Measurements from ENCODE around the gene GREB1.

Gene GREB1, protein sequence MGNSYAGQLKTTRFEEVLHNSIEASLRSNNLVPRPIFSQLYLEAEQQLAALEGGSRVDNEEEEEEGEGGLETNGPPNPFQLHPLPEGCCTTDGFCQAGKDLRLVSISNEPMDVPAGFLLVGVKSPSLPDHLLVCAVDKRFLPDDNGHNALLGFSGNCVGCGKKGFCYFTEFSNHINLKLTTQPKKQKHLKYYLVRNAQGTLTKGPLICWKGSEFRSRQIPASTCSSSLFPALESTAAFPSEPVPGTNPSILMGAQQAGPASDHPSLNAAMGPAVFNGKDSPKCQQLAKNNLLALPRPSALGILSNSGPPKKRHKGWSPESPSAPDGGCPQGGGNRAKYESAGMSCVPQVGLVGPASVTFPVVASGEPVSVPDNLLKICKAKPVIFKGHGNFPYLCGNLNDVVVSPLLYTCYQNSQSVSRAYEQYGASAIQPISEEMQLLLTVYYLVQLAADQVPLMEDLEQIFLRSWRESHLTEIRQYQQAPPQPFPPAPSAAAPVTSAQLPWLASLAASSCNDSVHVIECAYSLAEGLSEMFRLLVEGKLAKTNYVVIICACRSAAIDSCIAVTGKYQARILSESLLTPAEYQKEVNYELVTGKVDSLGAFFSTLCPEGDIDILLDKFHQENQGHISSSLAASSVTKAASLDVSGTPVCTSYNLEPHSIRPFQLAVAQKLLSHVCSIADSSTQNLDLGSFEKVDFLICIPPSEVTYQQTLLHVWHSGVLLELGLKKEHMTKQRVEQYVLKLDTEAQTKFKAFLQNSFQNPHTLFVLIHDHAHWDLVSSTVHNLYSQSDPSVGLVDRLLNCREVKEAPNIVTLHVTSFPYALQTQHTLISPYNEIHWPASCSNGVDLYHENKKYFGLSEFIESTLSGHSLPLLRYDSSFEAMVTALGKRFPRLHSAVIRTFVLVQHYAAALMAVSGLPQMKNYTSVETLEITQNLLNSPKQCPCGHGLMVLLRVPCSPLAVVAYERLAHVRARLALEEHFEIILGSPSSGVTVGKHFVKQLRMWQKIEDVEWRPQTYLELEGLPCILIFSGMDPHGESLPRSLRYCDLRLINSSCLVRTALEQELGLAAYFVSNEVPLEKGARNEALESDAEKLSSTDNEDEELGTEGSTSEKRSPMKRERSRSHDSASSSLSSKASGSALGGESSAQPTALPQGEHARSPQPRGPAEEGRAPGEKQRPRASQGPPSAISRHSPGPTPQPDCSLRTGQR (N-terminal part only)

DNA sequence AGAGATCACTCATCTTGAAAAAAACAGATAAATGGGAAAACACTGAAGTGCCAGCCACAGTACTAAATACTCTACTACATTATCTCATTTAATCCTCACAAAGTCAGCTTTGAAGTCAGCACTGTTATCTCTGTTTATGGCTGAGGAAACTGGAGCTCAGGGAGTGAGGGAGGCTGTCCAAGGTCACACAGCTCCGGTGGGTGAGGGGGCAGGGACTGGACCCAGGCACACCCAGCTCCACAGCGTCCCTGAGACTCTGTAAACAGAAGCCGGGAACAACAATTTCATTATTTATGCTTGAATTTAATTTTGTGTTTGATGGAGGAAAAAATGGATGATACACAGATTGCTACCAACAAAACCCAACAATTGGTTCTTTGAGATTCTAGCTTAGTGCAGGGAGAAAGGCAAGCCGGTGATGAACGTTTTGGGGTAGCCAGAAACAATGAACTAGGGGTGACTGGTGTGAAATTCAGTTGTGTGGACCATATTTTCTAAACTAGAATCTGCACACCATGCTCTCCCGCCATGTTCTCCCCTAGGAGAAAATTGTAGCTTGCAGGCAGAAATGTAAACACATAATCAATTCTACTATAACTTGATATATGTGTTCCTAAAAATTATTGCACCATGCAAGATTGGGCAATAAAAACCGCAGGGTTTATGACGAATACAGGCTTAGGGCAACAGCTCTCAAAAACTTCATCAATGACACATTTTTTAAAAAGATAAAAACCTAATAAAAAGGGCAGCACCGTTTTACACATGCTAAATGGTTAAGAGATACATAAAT, at the start of gene GREB1:
Gene GREB1 (plus strand): TSS at position 768 of the 793 bp plus-strand sequence. CDS start 22,570 bp downstream, outside the sequence.
- no peak for DNase-seq (ENCODE audit: low spot score)

DNA sequence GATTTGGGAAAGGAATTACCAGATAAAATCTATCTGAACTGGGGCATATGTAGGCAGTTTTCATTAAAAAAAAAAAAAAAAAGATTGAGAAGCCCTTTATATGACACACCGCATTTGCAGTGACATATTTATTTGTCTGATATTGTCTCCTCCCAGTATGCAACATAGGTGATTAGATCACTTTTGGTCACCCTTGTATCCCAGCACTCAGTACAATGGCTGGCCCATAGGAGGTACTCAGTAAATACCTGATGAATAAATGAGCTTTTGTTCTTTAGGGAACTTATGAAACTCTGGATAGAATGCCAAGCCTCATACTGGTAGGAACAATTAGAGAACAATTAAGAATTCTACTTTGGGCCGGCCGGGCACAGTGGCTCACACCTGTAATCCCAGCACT, 45.0 kb upstream of the GREB1 start:
- DNase-seq (ENCODE audit: low spot score) = no peak

DNA sequence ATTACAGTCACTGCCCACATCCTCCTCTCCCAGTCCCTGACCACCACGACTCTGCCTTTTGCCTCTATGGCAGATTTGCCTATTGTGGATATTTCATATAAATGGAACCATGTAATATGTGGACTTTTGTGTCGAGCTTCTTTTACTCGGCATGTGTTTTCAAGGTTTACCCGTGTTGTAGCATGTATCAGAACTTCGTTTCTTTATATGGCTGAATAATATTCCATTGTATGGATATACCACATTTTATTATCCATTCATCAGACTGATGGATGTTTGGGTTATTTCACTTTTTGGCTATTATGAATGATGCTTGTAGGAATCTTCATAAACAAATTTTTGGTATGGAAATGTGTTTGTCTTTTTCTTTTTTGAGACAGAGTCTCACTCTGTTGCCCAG, 43.7 kb upstream of the GREB1 start:
- no peak for DNase-seq (ENCODE audit: low spot score)

DNA sequence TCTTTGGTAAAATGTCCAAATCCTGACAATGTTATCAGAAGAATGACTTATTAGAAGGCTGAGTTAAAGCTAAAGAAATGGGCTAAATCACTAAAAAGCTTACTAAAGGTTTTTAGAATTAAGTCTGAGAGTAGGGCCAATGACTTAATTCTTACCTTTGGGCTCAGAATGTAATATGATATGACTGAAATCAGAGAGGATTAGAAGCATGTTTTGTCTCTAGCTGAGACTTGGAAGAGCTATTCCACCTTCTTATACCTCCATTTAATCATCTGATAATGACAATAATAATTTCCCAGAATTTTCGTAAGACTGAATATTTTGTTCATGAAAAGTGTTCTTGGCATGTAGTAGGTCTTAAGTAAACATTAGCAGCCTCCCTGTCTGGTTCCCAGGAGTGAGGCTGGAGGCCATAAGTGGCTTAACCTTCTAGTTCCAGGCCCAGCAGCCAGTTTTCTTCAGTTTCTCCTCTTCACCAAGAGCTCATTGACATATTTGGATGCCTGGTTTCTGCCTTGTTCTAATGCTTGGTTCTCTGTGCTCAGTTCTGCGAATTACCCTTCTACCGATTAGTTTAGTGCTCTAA, 42.4 kb upstream of the GREB1 start:
- no peak for DNase-seq (ENCODE audit: low spot score)

DNA sequence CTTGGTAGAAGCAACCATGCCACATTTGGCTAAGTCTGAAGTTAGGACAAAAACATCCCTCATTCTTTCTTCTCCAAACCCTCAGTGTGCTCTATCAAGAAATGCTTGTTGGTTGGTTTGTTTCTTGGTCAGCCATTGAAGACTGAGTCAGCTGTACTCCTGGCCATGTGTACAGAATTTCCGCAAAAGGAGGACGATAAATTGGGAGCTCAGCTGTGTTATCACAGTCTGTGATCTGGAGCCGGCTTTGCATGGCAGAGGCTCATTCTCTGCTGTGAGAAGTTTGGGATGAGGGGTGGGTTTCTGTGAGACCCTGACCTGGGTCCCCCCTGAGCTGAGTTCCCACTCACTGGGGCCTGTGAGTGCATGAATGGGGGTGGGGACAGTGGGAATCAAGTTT, 41.6 kb upstream of the GREB1 start:
- no peak for DNase-seq (ENCODE audit: low spot score)

DNA sequence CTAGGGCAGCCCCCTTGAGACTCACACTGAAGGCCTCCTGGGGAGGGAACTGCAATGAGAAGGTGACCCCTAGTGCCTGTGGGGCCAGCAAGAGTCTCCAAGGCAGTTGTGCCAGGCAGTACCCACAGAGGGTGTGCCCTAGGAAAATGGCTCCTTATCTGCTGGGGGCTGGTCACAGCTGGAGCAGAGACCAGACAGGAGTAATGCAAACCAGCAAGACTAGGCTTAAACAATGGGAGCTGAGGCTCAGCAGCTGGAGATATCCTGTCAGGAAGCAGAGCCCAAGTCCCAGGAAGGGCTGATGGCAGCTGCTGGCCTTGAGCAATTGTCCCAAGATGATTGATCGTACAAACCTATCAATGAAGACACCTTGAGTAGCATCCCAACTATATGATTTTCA, 41.1 kb upstream of the GREB1 start:
- DNase-seq (ENCODE audit: low spot score) = no peak

DNA sequence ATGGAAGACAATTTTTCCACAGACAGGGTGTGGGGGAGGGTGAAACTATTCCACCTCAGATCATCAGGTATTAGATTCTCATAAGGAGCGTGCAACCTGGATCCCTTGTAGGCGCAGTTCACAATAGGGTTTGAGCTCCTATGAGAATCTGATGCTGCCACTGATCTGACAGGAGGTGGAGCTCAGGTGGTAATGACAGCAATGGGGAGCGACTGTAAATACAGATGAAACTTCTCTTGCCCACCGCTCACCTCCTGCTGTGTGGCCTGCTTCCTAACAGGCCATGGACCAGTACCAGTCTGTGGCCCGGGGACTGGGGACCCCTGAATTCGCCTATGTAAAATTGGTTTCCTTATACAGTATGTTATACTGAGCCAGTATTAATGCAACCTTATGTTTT, 40.6 kb upstream of the GREB1 start:
- no peak for DNase-seq (ENCODE audit: low spot score)

DNA sequence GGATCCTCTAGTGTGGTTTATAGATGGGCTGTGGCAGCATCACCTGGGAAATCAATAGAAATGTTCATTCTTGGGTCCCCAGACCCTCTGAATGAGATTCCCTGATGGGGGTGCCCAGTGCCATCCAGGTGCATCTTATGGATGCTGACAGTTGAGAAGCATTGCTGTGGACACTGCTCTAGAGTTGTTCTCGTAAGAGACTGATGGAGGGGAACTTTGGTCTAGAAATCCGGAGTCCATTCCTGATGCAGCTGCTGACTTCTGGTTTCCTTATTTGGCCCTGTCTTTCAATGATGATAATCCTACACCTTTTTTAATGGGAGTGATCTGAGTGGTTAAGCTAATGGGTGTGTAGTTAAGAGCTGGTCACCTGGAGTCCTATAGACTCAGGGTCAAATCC, 39.5 kb upstream of the GREB1 start:
- no peak for DNase-seq (ENCODE audit: low spot score)

DNA sequence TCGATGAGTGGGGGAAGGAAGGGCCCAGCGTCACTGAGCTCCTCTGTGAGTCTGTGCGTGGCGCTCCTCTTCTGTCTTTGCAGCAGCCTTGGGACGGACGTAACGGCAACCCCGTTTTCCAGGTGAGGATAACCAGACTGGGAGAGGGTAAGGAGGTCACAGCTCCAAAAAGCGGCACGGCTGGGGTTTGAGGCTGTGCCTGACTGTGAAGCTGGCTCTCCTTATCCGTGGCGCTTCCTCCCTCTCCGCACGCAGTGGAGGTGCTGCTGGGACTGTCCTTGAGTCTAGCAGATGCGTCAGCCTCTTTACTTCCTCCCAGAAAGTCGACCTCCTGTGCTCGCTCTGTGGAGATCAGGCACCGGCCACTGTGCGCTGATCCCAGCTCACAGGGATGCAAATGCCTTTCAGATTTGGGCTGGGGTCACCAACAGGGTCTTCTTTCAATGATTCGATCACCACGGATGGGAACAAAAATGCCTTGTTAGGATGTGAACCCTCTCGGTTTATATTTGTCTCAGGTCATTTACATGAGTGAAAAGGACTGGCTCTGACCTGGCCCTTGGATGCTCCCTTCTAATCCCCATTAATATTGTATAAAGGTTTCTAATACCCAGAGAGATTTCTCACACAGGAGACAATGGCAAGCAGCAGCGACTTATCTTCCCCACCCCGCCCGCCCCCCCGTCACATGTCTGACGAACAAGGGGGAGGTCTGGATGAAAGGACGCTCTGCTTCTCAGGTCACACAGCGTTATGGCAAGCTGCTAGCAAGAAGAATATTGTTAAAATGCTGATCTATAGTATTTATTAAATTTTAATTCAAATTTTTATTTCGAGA, 37.8 kb upstream of the GREB1 start:
- no peak for DNase-seq (ENCODE audit: low spot score)

DNA sequence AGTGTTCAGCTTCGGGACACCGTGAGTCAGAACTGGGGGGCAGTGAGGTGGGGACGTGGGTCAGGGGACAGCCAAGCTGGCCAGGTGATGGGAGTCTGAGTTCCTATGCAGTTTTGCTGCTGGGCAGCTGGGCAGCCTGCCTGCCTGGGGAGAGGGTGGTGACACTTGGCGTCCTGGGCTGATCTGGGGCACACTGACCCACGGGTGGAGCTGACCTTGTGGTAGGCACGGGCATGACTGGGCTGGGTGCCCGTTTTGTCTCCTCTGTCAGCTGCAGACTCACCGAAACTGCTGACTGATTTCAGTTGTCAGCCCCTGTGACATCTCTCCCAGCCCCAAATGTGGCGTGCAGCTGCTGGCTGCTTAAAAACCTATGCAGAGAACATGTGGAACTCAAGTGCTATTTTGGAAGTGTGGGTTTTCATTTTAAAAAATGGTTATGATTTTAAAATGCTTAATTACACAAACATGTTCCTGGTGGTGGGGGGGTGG, 35.3 kb upstream of the GREB1 start:
- no peak for DNase-seq (ENCODE audit: low spot score)

DNA sequence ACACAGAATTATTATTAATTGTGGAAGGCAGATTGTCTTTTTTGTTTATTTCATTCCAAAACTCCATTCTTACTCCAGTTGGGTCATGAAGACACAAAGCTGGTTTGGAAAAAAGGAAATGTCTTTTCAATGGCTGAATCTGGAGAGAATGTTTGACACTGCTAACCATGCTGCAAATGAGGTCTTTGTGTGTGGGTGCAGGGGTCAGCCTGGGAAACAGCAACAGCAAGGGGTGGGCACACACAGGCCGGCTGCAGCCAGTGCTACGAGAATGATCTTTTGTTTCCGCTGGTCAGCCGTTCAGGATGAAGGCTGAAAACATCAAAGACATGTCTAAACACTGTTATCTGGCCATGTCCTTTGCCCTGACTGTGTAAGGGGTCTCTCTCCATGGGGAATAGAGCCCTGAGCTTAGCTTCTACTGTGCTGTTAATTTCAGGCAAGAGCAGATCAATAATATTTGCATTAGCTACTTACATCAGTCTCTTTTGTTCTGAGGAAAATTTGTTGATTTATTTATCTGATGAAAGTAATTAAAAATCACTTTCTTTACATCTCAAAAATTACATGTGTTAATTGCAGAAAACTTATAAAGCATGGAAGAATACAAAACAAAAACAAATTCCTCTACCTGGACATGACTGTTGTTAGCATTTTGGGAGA, 34.6 kb upstream of the GREB1 start:
- no peak for DNase-seq (ENCODE audit: low spot score)

DNA sequence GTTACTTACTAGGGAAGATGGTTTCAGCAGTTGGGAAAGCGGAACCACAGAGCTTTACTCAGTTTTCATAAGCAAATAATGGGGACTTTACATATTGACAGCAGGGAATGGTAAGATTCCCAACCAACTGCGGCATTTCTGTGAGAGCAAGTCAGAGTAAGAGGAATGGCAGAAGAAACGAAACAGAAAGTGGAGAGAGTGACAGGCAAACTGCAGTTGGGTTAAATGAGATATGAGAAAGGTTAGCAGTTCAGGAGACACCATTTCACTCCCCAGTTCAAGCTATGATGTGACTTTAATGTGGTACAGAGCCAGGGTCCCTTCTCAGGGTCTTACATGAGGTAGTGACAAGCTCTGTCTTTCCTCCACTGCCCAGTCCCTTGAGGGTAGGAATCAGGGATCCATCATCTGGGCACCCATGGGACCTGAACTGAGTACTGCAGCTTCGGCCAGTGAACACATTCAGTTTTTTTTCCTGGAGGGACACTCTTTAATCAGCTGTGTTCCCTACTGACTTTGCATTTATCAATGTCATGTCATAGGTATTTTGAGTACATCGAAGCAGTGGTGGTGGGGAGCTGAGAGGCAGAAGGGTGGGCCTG, 33.0 kb upstream of the GREB1 start:
- DNase-seq (ENCODE audit: low spot score) = no peak

DNA sequence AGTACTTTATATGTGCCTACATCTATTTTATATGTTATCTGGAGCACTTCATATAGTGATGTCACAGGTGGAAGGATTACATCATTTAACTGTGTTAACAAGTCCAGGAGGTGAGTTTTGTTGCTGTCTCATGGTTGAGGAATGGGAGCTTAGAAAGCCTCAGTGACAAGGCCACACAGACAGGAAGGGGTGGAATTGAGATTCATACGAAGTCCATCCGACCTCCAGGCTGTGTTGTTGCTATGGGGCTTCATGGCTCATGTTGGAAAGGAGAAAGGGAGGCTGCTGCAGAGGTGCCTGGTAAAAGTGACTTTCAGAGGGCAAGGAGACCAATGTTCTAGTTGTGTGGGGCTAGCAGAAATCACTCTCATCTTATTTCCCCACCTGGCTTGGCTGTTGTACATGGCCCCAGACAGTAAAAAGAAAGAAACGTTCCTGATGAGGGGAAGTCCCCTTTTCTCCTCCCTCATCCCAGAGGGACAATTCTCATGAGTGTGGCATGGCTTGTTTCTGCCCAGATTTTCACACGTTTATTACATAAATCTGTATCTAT, 31.0 kb upstream of the GREB1 start:
- no peak for DNase-seq (ENCODE audit: low spot score)

DNA sequence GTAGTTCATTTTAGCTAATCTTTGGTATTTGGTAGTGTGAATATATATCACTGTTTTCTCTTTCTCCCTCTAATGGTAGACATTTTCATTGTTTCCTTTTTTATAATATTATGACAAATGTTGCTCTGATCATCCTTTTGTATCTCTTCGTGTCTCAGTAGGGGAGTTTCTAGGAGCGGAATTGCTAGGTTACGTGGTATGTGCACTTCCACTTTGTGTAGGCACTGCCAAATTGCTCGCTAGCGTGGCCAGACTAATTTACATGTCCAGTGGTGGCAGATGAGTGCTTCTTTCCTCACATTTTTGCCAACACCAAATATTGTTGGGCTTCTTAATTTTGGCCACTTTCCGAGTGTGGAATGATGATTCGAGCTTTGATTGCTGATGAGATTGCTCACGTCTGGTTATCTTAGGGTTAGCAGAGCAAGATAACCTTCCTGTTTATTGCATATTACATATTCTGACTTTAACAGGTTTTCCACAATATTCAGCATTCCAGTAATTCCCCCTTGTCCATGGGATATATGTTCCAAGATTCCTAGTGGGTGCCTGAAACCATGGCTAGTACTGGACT, 30.4 kb upstream of the GREB1 start:
- DNase-seq (ENCODE audit: low spot score) = no peak

DNA sequence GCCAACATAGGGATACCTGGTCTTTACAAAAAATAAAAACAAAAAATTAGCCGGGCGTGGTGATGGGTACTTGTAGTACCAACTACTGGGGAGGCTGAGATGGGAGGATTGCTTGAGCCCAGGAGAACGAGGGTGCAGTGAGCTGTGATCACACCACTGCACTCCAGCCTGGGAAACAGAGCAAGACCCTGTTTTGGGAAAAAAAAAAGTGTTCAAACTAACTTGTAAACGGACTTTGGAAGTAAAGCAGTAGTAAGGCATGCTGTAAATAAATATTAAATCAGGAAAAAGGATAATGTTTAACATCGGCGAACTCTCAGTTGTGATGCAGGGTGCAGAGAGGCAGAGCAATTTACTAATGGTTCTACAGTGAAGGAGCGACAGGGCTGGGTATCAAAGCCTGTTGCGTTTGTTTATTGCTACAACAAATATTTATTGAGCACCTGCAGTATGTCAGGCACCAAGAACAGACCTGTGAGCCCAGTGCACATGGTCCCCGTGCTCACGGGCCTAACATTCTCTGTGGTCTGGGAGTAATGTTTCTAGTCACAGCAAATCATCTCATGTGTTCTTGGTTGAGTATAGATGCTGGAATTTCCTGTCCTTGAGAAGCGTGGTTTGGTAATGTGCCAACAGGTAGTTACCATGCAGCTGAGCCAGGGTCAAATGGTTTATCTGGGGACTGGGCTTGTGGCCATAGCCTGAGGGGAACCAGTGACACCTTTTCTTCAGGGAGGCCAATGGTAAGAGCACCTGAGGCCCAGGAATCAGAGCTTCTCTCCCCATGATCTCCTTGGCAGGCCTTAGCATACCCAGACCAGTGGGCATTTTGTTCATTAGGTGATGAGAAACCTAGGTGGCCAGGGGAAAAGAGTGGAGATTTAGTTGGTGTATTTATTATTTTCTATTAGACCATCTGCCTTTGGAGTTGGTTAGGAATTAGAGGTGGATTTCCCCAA, 27.9 kb upstream of the GREB1 start:
- no peak for DNase-seq (ENCODE audit: low spot score)

DNA sequence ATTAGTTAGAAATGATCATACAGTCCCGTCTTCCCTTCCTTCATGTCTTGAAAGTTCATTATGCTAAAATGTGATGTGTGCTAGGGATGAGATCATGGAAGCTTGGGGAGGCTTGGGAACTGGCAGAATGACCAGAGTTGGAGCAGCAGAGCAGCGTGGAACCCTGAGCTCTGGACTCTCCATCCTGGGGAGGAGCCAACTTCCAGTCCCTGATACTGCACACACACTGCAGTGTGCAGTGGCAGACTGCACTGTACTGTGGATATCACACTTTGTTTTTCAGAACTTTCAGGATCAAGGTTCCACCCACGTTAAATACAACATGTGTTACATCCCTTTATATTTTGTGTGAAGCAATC, 27.3 kb upstream of the GREB1 start:
- DNase-seq (ENCODE audit: low spot score) = no peak

DNA sequence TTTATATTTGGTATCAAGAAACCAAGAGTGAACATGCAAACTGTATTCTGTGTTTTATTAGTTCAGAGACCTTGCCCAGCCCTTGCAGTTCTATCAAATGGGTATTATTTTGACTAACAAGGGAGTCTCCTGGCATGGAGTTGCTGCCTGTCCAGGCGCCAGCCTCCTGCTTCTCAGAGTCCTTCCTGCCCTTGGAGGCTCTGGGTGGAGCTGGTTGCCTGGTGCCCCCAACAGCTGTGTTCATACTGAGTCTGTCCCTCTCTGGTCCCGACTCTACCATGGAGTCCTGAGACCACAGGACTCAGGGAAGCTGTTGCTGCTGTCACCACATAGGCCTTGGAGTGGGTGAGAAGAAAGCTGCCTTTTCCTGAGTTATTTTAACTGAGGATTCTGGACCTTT, 26.3 kb upstream of the GREB1 start:
- no peak for DNase-seq (ENCODE audit: low spot score)

DNA sequence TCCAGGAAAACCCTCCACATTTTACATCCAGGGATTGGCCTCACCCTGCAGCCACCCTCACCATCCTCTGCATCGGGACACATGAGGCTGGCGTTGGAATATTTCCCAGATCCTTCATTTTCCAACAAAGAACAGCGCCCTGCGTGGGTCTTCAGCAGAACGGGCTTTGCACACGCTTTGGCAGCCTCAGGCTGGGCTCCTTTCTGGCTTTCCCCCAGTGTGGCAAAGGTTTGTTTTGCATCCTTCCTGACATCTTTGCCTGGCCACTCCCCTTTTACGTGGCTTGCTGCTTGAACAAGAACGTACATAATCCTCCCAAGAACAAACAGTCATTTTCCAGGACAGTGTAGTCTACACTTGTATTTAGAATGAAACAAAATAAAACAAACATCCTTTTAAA, 25.6 kb upstream of the GREB1 start:
- no peak for DNase-seq (ENCODE audit: low spot score)

All from hematopoietic multipotent progenitor cell treated with erythropoietin and hydrocortisone succinate and interleukin-3 and kit ligand, for 15 days (in vitro differentiated cells).